Osteocyte (in vitro differentiated cells): Measurements from ENCODE around the gene TCERG1L. TPM values are rescaled to one million over a fixed set of nuclear protein-coding genes. Genes with fewer than 3 reads are reported as not detected.

Experiments used
- DNase-seq: peaks from one replicate; pipeline ENCODE4 v3.0.0; 2021; ENCODE audit warnings: mixed read lengths; ENCODE audit not compliant: unreplicated experiment; ENCODE audit errors: extremely low spot score
- H3K27ac Mint-ChIP-seq: one replicate; pipeline ENCODE4 v1.8.0; 2021; ENCODE audit warnings: mild to moderate bottlenecking, mixed read lengths; ENCODE audit not compliant: unreplicated experiment
- H3K27me3 Mint-ChIP-seq: one replicate; pipeline ENCODE4 v1.8.0; 2021; ENCODE audit warnings: mixed read lengths; ENCODE audit not compliant: unreplicated experiment
- H3K36me3 Mint-ChIP-seq: one replicate; pipeline ENCODE4 v1.8.0; 2021; ENCODE audit warnings: mixed read lengths; ENCODE audit not compliant: unreplicated experiment
- H3K4me1 Mint-ChIP-seq: one replicate; pipeline ENCODE4 v1.8.0; 2021; ENCODE audit warnings: mixed read lengths; ENCODE audit not compliant: unreplicated experiment
- H3K4me3 Mint-ChIP-seq: one replicate; pipeline ENCODE4 v1.8.0; 2021; ENCODE audit warnings: mild to moderate bottlenecking, moderate library complexity, mixed read lengths; ENCODE audit not compliant: unreplicated experiment
- H3K9me3 Mint-ChIP-seq: one replicate; pipeline ENCODE4 v1.8.0; 2021; ENCODE audit warnings: mixed read lengths; ENCODE audit not compliant: unreplicated experiment
- CTCF ChIP-seq: fragments of 200-600 bp; sonication (generic); IDR thresholded peaks from 2 replicates; pipeline ENCODE4 v1.5.0; 2021; ENCODE audit warnings: antibody characterized with exemption, mild to moderate bottlenecking, moderate library complexity
- total RNA-seq: library from RNA; stranded (reverse); gene quantifications from 2 replicates; pipeline ENCODE4 v1.2.1, GENCODE V29; 2021

Gene TCERG1L
- total RNA-seq, 1 donor from 2014 or later, result not detected

DNA sequence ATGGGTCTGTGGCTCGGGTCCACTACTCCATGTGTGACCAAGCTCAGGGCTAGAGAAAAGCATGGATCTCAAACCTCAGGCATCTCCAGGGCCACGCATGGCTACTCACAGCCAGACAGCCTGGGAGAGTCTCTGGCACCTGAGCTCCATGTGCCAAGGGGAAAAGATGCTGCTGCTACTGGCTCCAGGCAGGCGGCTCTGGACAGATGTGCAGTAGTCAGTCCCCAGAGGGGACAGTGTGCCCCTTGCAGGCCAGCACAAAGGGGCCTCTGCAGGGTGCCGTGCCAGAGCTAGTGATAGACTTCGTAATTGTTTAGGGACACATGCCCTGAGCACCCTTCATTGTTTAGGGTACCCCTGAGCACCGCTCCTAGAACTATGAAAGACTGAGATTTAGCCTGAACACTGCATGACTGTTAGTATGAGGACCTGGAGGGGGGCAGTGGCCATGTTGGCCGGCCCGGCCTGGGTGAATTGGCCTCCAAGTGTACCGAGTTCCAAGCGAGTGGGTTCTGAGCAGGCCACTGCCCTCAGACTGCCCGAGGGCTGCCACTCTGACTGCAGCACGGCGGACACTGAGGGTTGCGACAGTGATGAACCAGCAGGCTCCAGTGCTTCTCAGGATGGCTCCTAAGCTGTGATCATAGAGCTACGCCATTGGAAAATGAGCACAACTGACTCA lies 80.7 kb downstream of the TCERG1L start:
- peaks cover 16% of the 10 kb centered on the region for H3K9me3 Mint-ChIP-seq
- H3K4me1 Mint-ChIP-seq, result no peaks in the 10 kb centered on the region
- no peaks in the 10 kb centered on the region for H3K36me3 Mint-ChIP-seq
- no peak overlapping the region for H3K4me3 Mint-ChIP-seq
- no peak overlapping the region for H3K27ac Mint-ChIP-seq
- TF ChIP-seq CTCF, result no peak
- H3K27me3 Mint-ChIP-seq, result no peaks in the 10 kb centered on the region
- DNase-seq, result no peak

DNA sequence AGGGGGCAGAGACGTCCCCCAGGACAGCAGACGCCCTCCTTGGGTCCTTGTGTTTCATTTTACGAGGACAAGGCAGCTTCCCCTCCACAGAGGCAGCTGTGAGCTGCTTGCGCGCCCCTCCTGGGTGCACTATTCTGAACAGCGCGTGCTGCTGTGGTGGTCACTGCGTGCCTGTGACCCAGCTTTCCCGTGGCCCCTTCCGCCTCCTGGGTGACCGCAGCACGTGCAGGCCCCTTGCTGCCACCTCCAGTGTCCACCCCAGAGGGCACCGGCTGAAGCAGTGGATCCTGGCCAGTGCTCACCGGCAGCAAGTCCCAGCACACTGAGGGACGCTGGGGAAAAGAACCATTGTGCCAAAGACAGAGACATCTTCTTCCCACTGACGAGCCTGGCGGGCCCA lies 81.4 kb downstream of the TCERG1L start:
- H3K4me3 Mint-ChIP-seq, result no peak overlapping the region
- H3K27me3 Mint-ChIP-seq, result no peaks in the 10 kb centered on the region
- peaks cover 18% of the 10 kb centered on the region for H3K9me3 Mint-ChIP-seq
- no peaks in the 10 kb centered on the region for H3K36me3 Mint-ChIP-seq
- no peaks in the 10 kb centered on the region for H3K4me1 Mint-ChIP-seq
- no peak overlapping the region for H3K27ac Mint-ChIP-seq
- TF ChIP-seq CTCF, result no peak
- DNase-seq, result no peak

- H3K4me1 Mint-ChIP-seq, result no peaks in the 10 kb centered on the region
- H3K4me3 Mint-ChIP-seq, result no peak overlapping the region
- no peak overlapping the region for H3K27ac Mint-ChIP-seq
- no peaks in the 10 kb centered on the region for H3K36me3 Mint-ChIP-seq
- no peaks in the 10 kb centered on the region for H3K27me3 Mint-ChIP-seq
- no peak for TF ChIP-seq CTCF
- no peak for DNase-seq
- H3K9me3 Mint-ChIP-seq, result peaks cover 21% of the 10 kb centered on the region
These were observed 84.3 kb downstream of the TCERG1L start for GRCh38 chr10:131227163-131227740.

GRCh38 chr10:131226446-131227162 lies 84.9 kb downstream of the TCERG1L start:
- H3K27ac Mint-ChIP-seq, result no peak overlapping the region
- H3K27me3 Mint-ChIP-seq, result no peaks in the 10 kb centered on the region
- no peaks in the 10 kb centered on the region for H3K4me1 Mint-ChIP-seq
- no peak for TF ChIP-seq CTCF
- H3K9me3 Mint-ChIP-seq, result peaks cover 25% of the 10 kb centered on the region
- DNase-seq, result no peak
- H3K4me3 Mint-ChIP-seq, result no peak overlapping the region
- no peaks in the 10 kb centered on the region for H3K36me3 Mint-ChIP-seq

DNA sequence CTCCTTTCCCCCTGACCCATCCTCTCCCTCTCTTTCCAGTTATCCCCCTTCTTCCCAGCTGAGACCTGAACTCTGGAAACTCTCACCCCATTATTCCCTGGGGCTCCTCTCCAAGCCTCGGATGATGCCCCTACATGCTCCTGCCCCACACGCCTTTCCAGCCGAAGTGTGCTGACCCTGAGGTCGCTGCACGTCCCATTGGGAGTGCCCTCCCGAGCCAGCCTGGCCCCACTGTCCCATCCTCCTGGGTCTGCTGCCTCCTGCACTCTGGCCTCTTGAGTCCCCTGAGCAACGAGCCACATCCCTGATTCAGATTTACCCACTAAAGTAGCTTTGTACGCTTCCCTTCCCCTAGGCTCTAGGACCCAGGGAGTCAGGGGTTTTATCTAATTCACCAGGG lies 87.4 kb downstream of the TCERG1L start:
- no peak for TF ChIP-seq CTCF
- H3K9me3 Mint-ChIP-seq, result peaks cover 28% of the 10 kb centered on the region
- DNase-seq, result no peak
- no peak overlapping the region for H3K27ac Mint-ChIP-seq
- no peaks in the 10 kb centered on the region for H3K36me3 Mint-ChIP-seq
- H3K4me3 Mint-ChIP-seq, result no peak overlapping the region
- H3K27me3 Mint-ChIP-seq, result no peaks in the 10 kb centered on the region
- no peaks in the 10 kb centered on the region for H3K4me1 Mint-ChIP-seq
